SK-N-SH (cell line): ENCODE measurements around the gene ZNF684.

ENCODE experiments used
- CHD2 ChIP-seq: fragments of 150-350 bp; IDR thresholded peaks from 2 replicates; pipeline ENCODE4 v1.6.1; 2018; ENCODE audit warnings: low read length; ENCODE audit not compliant: partially characterized antibody
- CTCF ChIP-seq: fragments of 200-600 bp; sonication (generic); IDR thresholded peaks from 2 replicates; pipeline ENCODE4 v1.6.1; 2017; ENCODE audit warnings: antibody characterized with exemption, mild to moderate bottlenecking, moderate library complexity
- EZH2phosphoT487 ChIP-seq: fragments of 200-600 bp; sonication (generic); IDR thresholded peaks from 2 replicates; pipeline ENCODE4 v1.6.1; 2017; ENCODE audit warnings: low read depth, mixed run types, mild to moderate bottlenecking, antibody characterized with exemption, moderate library complexity, borderline replicate concordance
- FOXM1 ChIP-seq: IDR thresholded peaks from 2 replicates; pipeline ENCODE4 v1.4.0; 2012; ENCODE audit warnings: low read depth, mild to moderate bottlenecking
- JUND ChIP-seq: IDR thresholded peaks from 2 replicates; pipeline ENCODE4 v1.4.0; 2012
- MAX ChIP-seq: IDR thresholded peaks from 2 replicates; pipeline ENCODE4 v1.4.0; 2012; ENCODE audit warnings: low read depth
- PBX3 ChIP-seq: IDR thresholded peaks from 2 replicates; pipeline ENCODE4; 2012
- RAD21 ChIP-seq: IDR thresholded peaks from 2 replicates; pipeline ENCODE4 v1.6.1; 2012; ENCODE audit warnings: mild to moderate bottlenecking, low read length
- RCOR1 ChIP-seq: fragments of 150-350 bp; IDR thresholded peaks from 2 replicates; pipeline ENCODE4 v1.6.1; 2017; ENCODE audit warnings: antibody characterized with exemption, low read length
- SIN3A ChIP-seq: IDR thresholded peaks from 2 replicates; pipeline ENCODE4 v1.6.1; 2012; ENCODE audit warnings: low read depth, mild to moderate bottlenecking, low read length, moderate library complexity, borderline replicate concordance
- USF2 ChIP-seq: fragments of 150-350 bp; IDR thresholded peaks from 2 replicates; pipeline ENCODE4 v1.6.1; 2017; ENCODE audit warnings: antibody characterized with exemption, low read length, low read depth, borderline replicate concordance
- YY1 ChIP-seq: IDR thresholded peaks from 2 replicates; pipeline ENCODE4 v1.4.0; 2012; ENCODE audit warnings: low read depth, mild to moderate bottlenecking

- no peak for TF ChIP-seq RAD21
- no peak for TF ChIP-seq CTCF
- TF ChIP-seq CHD2: no peak
- TF ChIP-seq FOXM1: no peak
- TF ChIP-seq PBX3: no peak
- TF ChIP-seq EZH2phosphoT487: no peak
- no peak for TF ChIP-seq YY1
- no peak for TF ChIP-seq MAX
- no peak for TF ChIP-seq RCOR1
- no peak for TF ChIP-seq USF2
- TF ChIP-seq JUND: no peak
- no peak for TF ChIP-seq SIN3A
These were observed 24.7 kb downstream of the ZNF684 start for GRCh38 chr1:40556121-40556520.
